Measurements from ENCODE around the gene ACTN3.
"Not testable (repeated sequence)": the region's sequence is repeated elsewhere in the genome, so short reads cannot be mapped to it uniquely, and the experiment has no call there.

The ACTN3 gene

GRCh38 chr11:66600219-66600618 is 53.5 kb downstream of the ACTN3 start:
- DNase-seq (ENCODE audit: low read depth), result no peak

- no peak for DNase-seq (ENCODE audit: low read depth)
Observed at GRCh38 chr11:66600631-66601233, 54.0 kb downstream of the ACTN3 start.

- DNase-seq (ENCODE audit: low read depth), result no peak
Observed at GRCh38 chr11:66603072-66603471, 56.4 kb downstream of the ACTN3 start.

- DNase-seq (ENCODE audit: low read depth), result no peak
Observed at GRCh38 chr11:66604155-66604554, 57.5 kb downstream of the ACTN3 start.

GRCh38 chr11:66606608-66607007 is 59.9 kb downstream of the ACTN3 start:
- not testable (repeated sequence) for DNase-seq (ENCODE audit: low read depth)

GRCh38 chr11:66607126-66607834 is 60.6 kb downstream of the ACTN3 start:
- DNase-seq (ENCODE audit: low read depth), result no peak

- no peak for DNase-seq (ENCODE audit: low read depth)
Observed at GRCh38 chr11:66609721-66610617, 63.3 kb downstream of the ACTN3 start.

GRCh38 chr11:66612458-66612857 is 65.8 kb downstream of the ACTN3 start:
- no peak for DNase-seq (ENCODE audit: low read depth)
